Ovary (tissue), 9 donors: ENCODE data around the gene HEPHL1. TPM values are rescaled to one million over a fixed set of nuclear protein-coding genes. Genes with fewer than 3 reads are reported as not detected.

ENCODE experiments used
- DNase-seq, 5 donors: peaks; one replicate each; pipeline ENCODE4 v3.0.0-alpha.2; 2019 to 2020
- H3K27ac ChIP-seq, 2 donors: fragments of 200-600 bp; one replicate each; pipeline versions ENCODE4 v1.5.1 to v1.8.0; 2019 to 2022
- H3K27me3 ChIP-seq: fragments of 200-600 bp; one replicate; pipeline ENCODE4 v1.8.0; 2022
- H3K36me3 ChIP-seq: fragments of 200-600 bp; sonication (generic); one replicate; pipeline ENCODE4 v1.5.1; 2019
- H3K4me1 ChIP-seq: one replicate; pipeline ENCODE4 v1.8.1; 2013; ENCODE audit warnings: mild to moderate bottlenecking, moderate library complexity; ENCODE audit not compliant: insufficient read depth
- H3K4me3 ChIP-seq: fragments of 200-600 bp; sonication (generic); one replicate; pipeline ENCODE4 v1.5.1; 2017
- H3K9me3 ChIP-seq, 2 donors: fragments of 200-600 bp in 1 of 2; sonication (generic) in 1 of 2; one replicate each; pipeline versions ENCODE4 v1.5.1 to v1.8.1; 2013 to 2019; ENCODE audit warnings: mild to moderate bottlenecking in 1 of 2, moderate library complexity in 1 of 2
- CTCF ChIP-seq, 3 donors: fragments of 450-650 bp in 2 of 3; fragments of 200-600 bp in 1 of 3; IDR thresholded peaks; one replicate each; pipeline versions ENCODE4 v1.5.1 to v1.8.0; 2016 to 2022; ENCODE audit warnings: antibody characterized with exemption in 3 of 3, mild to moderate bottlenecking in 1 of 3
- EP300 ChIP-seq: sonication (generic); formaldehyde crosslinking; IDR thresholded peaks from one replicate; pipeline ENCODE4 v1.6.1; 2017; ENCODE audit warnings: antibody characterized with exemption
- POLR2A ChIP-seq: fragments of 450-650 bp; IDR thresholded peaks from one replicate; pipeline ENCODE4 v1.6.1; 2017; ENCODE audit warnings: antibody characterized with exemption, mild to moderate bottlenecking, moderate library complexity
- WGBS, 3 donors: extraction: QIAGEN DNeasy Blood & Tissue Kit in 1 of 3; methylation state at CpG; one replicate each; pipeline versions ENCODE4 v1.1.5 to v1.1.7; 2013 to 2017; 5-methylcytosine and 5-hydroxymethylcytosine counted together
- intact Hi-C, 4 donors: fragments of 100-400 bp; cut with DNase I; formaldehyde crosslinking; loops; one replicate each; pipeline versions ENCODE4 v1.11.0 to v1.15.1; 2022 to 2023
- polyA plus RNA-seq, 2 donors: library from polyadenylated mRNA; stranded (reverse); fragments of 200-250 nt in 1 of 2; fragments of 350-450 nt in 1 of 2; fragmentation: Illumina TruSeq in 1 of 2; extraction: RNeasy Lipid Tissue Mini Kit (QIAGEN cat#74804) in 1 of 2; gene quantifications; one replicate each; pipeline ENCODE4 v1.2.3, GENCODE V29; 2013 to 2014
- total RNA-seq, 7 donors: library from RNA; depleted of rRNA in 2 of 7; stranded (reverse); fragments of >200 nt in 2 of 7; fragmentation: NEBNext Ultra II Directional in 3 of 7; extraction: Animal tissue kit (Norgen Biotek cat#: 25700) in 3 of 7; gene quantifications; one replicate each; pipeline versions ENCODE4 v1.1.0 to v1.2.4, GENCODE V29; 2016 to 2023
- donor health status: DM: no; HTN: no; CAD: no; lungs with moderate emphysema.
- donor health status: DM: no; HTN: no; CAD: no.
- donor health status: Bipolar disorder and iron deficiency.
- donor health status: DM: yes; HTN: yes; CAD: no.
- donor health status: DM: no; HTN: no; CAD: no.
- donor health status: DM: yes; HTN: yes; CAD: no.

HEPHL1 gene
- total and polyA plus RNA-seq, 9 donors, result 0.02 to 0.03 TPM; not detected in 7

GRCh38 chr11:94091091-94091490 is 69.9 kb downstream of the HEPHL1 start:
- DNase-seq, result no peak
- no peaks in the 10 kb centered on the region for H3K4me1 ChIP-seq
- H3K9me3 ChIP-seq, result no peaks in the 10 kb centered on the region
- H3K36me3 ChIP-seq, result no peaks in the 10 kb centered on the region
- no peaks in the 10 kb centered on the region for H3K27me3 ChIP-seq
- H3K27ac ChIP-seq, result no peak overlapping the region
- no peak overlapping the region for H3K4me3 ChIP-seq
- no peak for TF ChIP-seq CTCF (IDR thresholded peaks at IDR 0.05)
- no peak for TF ChIP-seq EP300
- no peak for TF ChIP-seq POLR2A
- WGBS, 3 donors, result 50 to 94% (median 77%) methylated on average over 1 of the region's 1 CpG
- intact Hi-C loops, result no loop called here

- no peaks in the 10 kb centered on the region for H3K36me3 ChIP-seq
- H3K27me3 ChIP-seq, result no peaks in the 10 kb centered on the region
- H3K9me3 ChIP-seq, result no peaks in the 10 kb centered on the region
- no peak for TF ChIP-seq CTCF (IDR thresholded peaks at IDR 0.05)
- TF ChIP-seq EP300, result no peak
- no peak for TF ChIP-seq POLR2A
- DNase-seq, result no peak
- no peak overlapping the region for H3K4me3 ChIP-seq
- intact Hi-C loops, result no loop called here
- H3K27ac ChIP-seq, result no peak overlapping the region
- H3K4me1 ChIP-seq, result no peaks in the 10 kb centered on the region
Measured at GRCh38 chr11:94100253-94100652, 79.1 kb downstream of the HEPHL1 start.

GRCh38 chr11:94103471-94103870 is 82.3 kb downstream of the HEPHL1 start:
- Histone ChIP-seq H3K27me3 (no peaks in the 10 kb centered on the region), H3K9me3 (no peaks in the 10 kb centered on the region), H3K27ac (no peak overlapping the region), H3K4me3 (no peak overlapping the region), H3K36me3 (no peaks in the 10 kb centered on the region), H3K4me1 (no peaks in the 10 kb centered on the region)
- 8 to 24% (median 19%) methylated on average over 1 of the region's 1 CpG for WGBS, 3 donors
- TF ChIP-seq POLR2A (no peak), CTCF (IDR thresholded peaks at IDR 0.05) (no peak), EP300 (no peak)
- DNase-seq, result no peak
- intact Hi-C loops, result no loop called here

- H3K9me3 ChIP-seq, result no peaks in the 10 kb centered on the region
- H3K27me3 ChIP-seq, result no peaks in the 10 kb centered on the region
- TF ChIP-seq CTCF (IDR thresholded peaks at IDR 0.05), result no peak
- no peak for DNase-seq
- H3K4me3 ChIP-seq, result no peak overlapping the region
- H3K4me1 ChIP-seq, result no peaks in the 10 kb centered on the region
- H3K36me3 ChIP-seq, result no peaks in the 10 kb centered on the region
- intact Hi-C loops, result no loop called here
- no peak overlapping the region for H3K27ac ChIP-seq
Measured at GRCh38 chr11:94104734-94105133, 83.6 kb downstream of the HEPHL1 start.

- Histone ChIP-seq H3K4me1 (no peaks in the 10 kb centered on the region), H3K36me3 (no peaks in the 10 kb centered on the region), H3K27me3 (no peaks in the 10 kb centered on the region), H3K4me3 (no peak overlapping the region), H3K9me3 (no peaks in the 10 kb centered on the region), H3K27ac (no peak overlapping the region)
- no peak for DNase-seq
- 84 to 97% (median 96%) methylated on average over 4 of the region's 4 CpGs for WGBS, 3 donors
- intact Hi-C loops, result no loop called here
- TF ChIP-seq EP300 (no peak), CTCF (IDR thresholded peaks at IDR 0.05) (no peak), POLR2A (no peak)
Measured at GRCh38 chr11:94106716-94107115, 85.6 kb downstream of the HEPHL1 start.
